Right lobe of liver (tissue), 4 donors: Measurements from ENCODE around the gene USP7.

Source experiments
- POLR2A ChIP-seq: fragments of 450-650 bp; IDR thresholded peaks from one replicate; pipeline ENCODE4 v1.6.1; 2017; ENCODE audit warnings: antibody characterized with exemption, mild to moderate bottlenecking
- TF ChIP-seq, protein P1 (sequence below), 4 donors: fragments of 200-600 bp in 3 of 4; fragments of 450-650 bp in 1 of 4; IDR thresholded peaks; one replicate each; pipeline versions ENCODE4 v1.5.1 to v1.8.0; 2016 to 2022; ENCODE audit warnings: antibody characterized with exemption in 4 of 4, mild to moderate bottlenecking in 2 of 4
- donor health status: DM: no; HTN: no; CAD: no.
- donor health status: DM: no; HTN: no; CAD: no.
- donor health status: DM: no; HTN: yes; CAD: no.

GRCh38 chr16:8846401-8846932 lies 117.2 kb downstream of the USP7 start:
- TF ChIP-seq, protein P1, sequence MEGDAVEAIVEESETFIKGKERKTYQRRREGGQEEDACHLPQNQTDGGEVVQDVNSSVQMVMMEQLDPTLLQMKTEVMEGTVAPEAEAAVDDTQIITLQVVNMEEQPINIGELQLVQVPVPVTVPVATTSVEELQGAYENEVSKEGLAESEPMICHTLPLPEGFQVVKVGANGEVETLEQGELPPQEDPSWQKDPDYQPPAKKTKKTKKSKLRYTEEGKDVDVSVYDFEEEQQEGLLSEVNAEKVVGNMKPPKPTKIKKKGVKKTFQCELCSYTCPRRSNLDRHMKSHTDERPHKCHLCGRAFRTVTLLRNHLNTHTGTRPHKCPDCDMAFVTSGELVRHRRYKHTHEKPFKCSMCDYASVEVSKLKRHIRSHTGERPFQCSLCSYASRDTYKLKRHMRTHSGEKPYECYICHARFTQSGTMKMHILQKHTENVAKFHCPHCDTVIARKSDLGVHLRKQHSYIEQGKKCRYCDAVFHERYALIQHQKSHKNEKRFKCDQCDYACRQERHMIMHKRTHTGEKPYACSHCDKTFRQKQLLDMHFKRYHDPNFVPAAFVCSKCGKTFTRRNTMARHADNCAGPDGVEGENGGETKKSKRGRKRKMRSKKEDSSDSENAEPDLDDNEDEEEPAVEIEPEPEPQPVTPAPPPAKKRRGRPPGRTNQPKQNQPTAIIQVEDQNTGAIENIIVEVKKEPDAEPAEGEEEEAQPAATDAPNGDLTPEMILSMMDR (IDR thresholded peaks at IDR 0.05), result no peak
- no peak for TF ChIP-seq POLR2A
